Hepatocyte (in vitro differentiated cells): ENCODE data around the gene JAK1. TPM values are rescaled to one million over a fixed set of nuclear protein-coding genes. Genes with fewer than 3 reads are reported as not detected.

ENCODE experiments used
- DNase-seq: peaks from one replicate; pipeline ENCODE4 v3.0.0-alpha.2; 2016; ENCODE audit warnings: low spot score
- H2AFZ ChIP-seq: fragments of 200-600 bp; sonication (generic); 2 replicates; pipeline ENCODE4 v1.6.0; 2016; ENCODE audit warnings: antibody characterized with exemption, mild to moderate bottlenecking
- H3K27ac ChIP-seq: fragments of 200-600 bp; sonication (generic); 2 replicates; pipeline ENCODE4 v1.5.1; 2016; ENCODE audit warnings: mild to moderate bottlenecking
- H3K27me3 ChIP-seq: fragments of 200-600 bp; sonication (generic); 2 replicates; pipeline ENCODE4 v1.6.1; 2016
- H3K36me3 ChIP-seq: fragments of 200-600 bp; sonication (generic); replicated peaks from 2 replicates; pipeline ENCODE4 v1.5.1; 2016; ENCODE audit warnings: low read depth; ENCODE audit not compliant: insufficient read depth
- H3K4me1 ChIP-seq: fragments of 200-600 bp; sonication (generic); 2 replicates; pipeline ENCODE4 v1.5.1; 2016; ENCODE audit warnings: mild to moderate bottlenecking, moderate library complexity; ENCODE audit not compliant: insufficient read depth
- H3K4me2 ChIP-seq: fragments of 200-600 bp; sonication (generic); 2 replicates; pipeline ENCODE4 v1.6.0; 2016
- H3K4me3 ChIP-seq: fragments of 200-600 bp; sonication (generic); 2 replicates; pipeline ENCODE4 v1.5.1; 2016; ENCODE audit warnings: mild to moderate bottlenecking
- H3K79me2 ChIP-seq: fragments of 200-600 bp; sonication (generic); 2 replicates; pipeline ENCODE4 v1.6.0; 2017; ENCODE audit warnings: mild to moderate bottlenecking
- H3K9me2 ChIP-seq: fragments of 200-600 bp; sonication (generic); replicated peaks from 2 replicates; pipeline ENCODE4 v1.6.0; 2017; ENCODE audit warnings: mild to moderate bottlenecking; ENCODE audit not compliant: insufficient read depth
- H3K9me3 ChIP-seq: fragments of 200-600 bp; sonication (generic); 2 replicates; pipeline ENCODE4 v1.5.1; 2016; ENCODE audit warnings: low read depth, mild to moderate bottlenecking
- H4K20me1 ChIP-seq: fragments of 200-600 bp; sonication (generic); 2 replicates; pipeline ENCODE4 v1.6.0; 2016; ENCODE audit warnings: mild to moderate bottlenecking; ENCODE audit not compliant: insufficient read depth, poor library complexity, severe bottlenecking
- CTCF ChIP-seq: fragments of 200-600 bp; sonication (generic); IDR thresholded peaks from 2 replicates; pipeline ENCODE4 v1.5.1; 2016; ENCODE audit warnings: antibody characterized with exemption, mild to moderate bottlenecking; ENCODE audit not compliant: poor library complexity
- EZH2 ChIP-seq: fragments of 200-600 bp; sonication (generic); IDR thresholded peaks from 2 replicates; pipeline ENCODE4 v1.6.1; 2016; ENCODE audit warnings: antibody characterized with exemption, mild to moderate bottlenecking, borderline replicate concordance
- EZH2phosphoT487 ChIP-seq: fragments of 200-600 bp; sonication (generic); IDR thresholded peaks from one replicate; pipeline ENCODE4 v1.6.1; 2018; ENCODE audit warnings: antibody characterized with exemption, mild to moderate bottlenecking, low read depth, moderate library complexity; ENCODE audit not compliant: unreplicated experiment, severe bottlenecking
- WGBS: methylation state at CpG from one replicate; pipeline ENCODE4 v1.1.6; 2016; ENCODE audit warnings: low lambda C conversion rate; ENCODE audit errors: missing lambda C conversion rate; 5-methylcytosine and 5-hydroxymethylcytosine counted together
- polyA plus RNA-seq: library from polyadenylated mRNA; unstranded; fragments of >200 nt; fragmentation: Nextera tagmentation; extraction: Ambion mirVana; gene quantifications from 2 replicates; pipeline ENCODE4 v1.2.1, GENCODE V29; 2016
- total RNA-seq: library from RNA; depleted of rRNA; stranded (reverse); fragments of >200 nt; gene quantifications from 2 replicates; pipeline ENCODE4 v1.2.3, GENCODE V29; 2014

The JAK1 gene
- total and polyA plus RNA-seq, 2 experiments from 2014 or later: 60.2 to 102 TPM

- H3K79me2 ChIP-seq: no peaks in the 10 kb centered on the region
- H3K4me1 ChIP-seq: no peaks in the 10 kb centered on the region
Observed at GRCh38 chr1:64814427-64814826, 151.9 kb downstream of the JAK1 start.

GRCh38 chr1:64811131-64811530 lies 155.2 kb downstream of the JAK1 start:
- H3K27me3 ChIP-seq: no peaks in the 10 kb centered on the region
- no peaks in the 10 kb centered on the region for H4K20me1 ChIP-seq
- no peaks in the 10 kb centered on the region for H3K4me1 ChIP-seq
- peaks cover 7% of the 10 kb centered on the region for H3K36me3 ChIP-seq
- no peak for DNase-seq
- no peaks in the 10 kb centered on the region for H3K9me2 ChIP-seq
- no peaks in the 10 kb centered on the region for H3K9me3 ChIP-seq
- no peaks in the 10 kb centered on the region for H3K79me2 ChIP-seq
- 87% methylated on average over 6 of the region's 6 CpGs for WGBS
- H3K4me3 ChIP-seq: no peak overlapping the region
- no peak overlapping the region for H3K27ac ChIP-seq
- TF ChIP-seq EZH2 (no peak), EZH2phosphoT487 (no peak), CTCF (no peak)
- H3K4me2 ChIP-seq: no peak overlapping the region
- H2AFZ ChIP-seq: no peak overlapping the region

More at GRCh38 chr1:64814427-64814826, 151.9 kb downstream of the JAK1 start:
- TF ChIP-seq CTCF (no peak), EZH2phosphoT487 (no peak), EZH2 (no peak)
- no peak overlapping the region for H2AFZ ChIP-seq
- no peak overlapping the region for H3K4me2 ChIP-seq
- DNase-seq: no peak
- no peak overlapping the region for H3K4me3 ChIP-seq
- H3K27me3 ChIP-seq: no peaks in the 10 kb centered on the region
- H3K9me3 ChIP-seq: no peaks in the 10 kb centered on the region
- no peaks in the 10 kb centered on the region for H3K9me2 ChIP-seq
- H4K20me1 ChIP-seq: no peaks in the 10 kb centered on the region
- peaks cover 7% of the 10 kb centered on the region for H3K36me3 ChIP-seq
- H3K27ac ChIP-seq: no peak overlapping the region
- 100% methylated on average over 1 of the region's 1 CpG for WGBS

- no peak overlapping the region for H3K4me2 ChIP-seq
- H2AFZ ChIP-seq: no peak overlapping the region
- H3K9me2 ChIP-seq: no peaks in the 10 kb centered on the region
- H3K79me2 ChIP-seq: no peaks in the 10 kb centered on the region
- no peak overlapping the region for H3K4me3 ChIP-seq
- no peak for TF ChIP-seq EZH2
- no peak for TF ChIP-seq CTCF
- no peak for TF ChIP-seq EZH2phosphoT487
- no peaks in the 10 kb centered on the region for H3K4me1 ChIP-seq
- no peaks in the 10 kb centered on the region for H3K9me3 ChIP-seq
- 100% methylated on average over 1 of the region's 1 CpG for WGBS
- no peak for DNase-seq
- no peaks in the 10 kb centered on the region for H4K20me1 ChIP-seq
- peaks cover 4% of the 10 kb centered on the region for H3K36me3 ChIP-seq
- no peaks in the 10 kb centered on the region for H3K27me3 ChIP-seq
- no peak overlapping the region for H3K27ac ChIP-seq
Observed at GRCh38 chr1:64810001-64810400, 156.3 kb downstream of the JAK1 start.

- H2AFZ ChIP-seq: no peak overlapping the region
- no peak overlapping the region for H3K4me2 ChIP-seq
Observed at GRCh38 chr1:64809309-64809708, 157.0 kb downstream of the JAK1 start.

More at GRCh38 chr1:64809309-64809708, 157.0 kb downstream of the JAK1 start:
- no peak overlapping the region for H3K4me3 ChIP-seq
- TF ChIP-seq CTCF (no peak), EZH2 (no peak), EZH2phosphoT487 (no peak)
- H3K79me2 ChIP-seq: no peaks in the 10 kb centered on the region
- no peaks in the 10 kb centered on the region for H3K9me2 ChIP-seq
- no peaks in the 10 kb centered on the region for H3K27me3 ChIP-seq
- H4K20me1 ChIP-seq: no peaks in the 10 kb centered on the region
- H3K27ac ChIP-seq: no peak overlapping the region
- no peaks in the 10 kb centered on the region for H3K36me3 ChIP-seq
- H3K9me3 ChIP-seq: no peaks in the 10 kb centered on the region
- DNase-seq: no peak
- H3K4me1 ChIP-seq: no peaks in the 10 kb centered on the region
